Tibial artery (tissue), 4 donors: Measurements from ENCODE around the gene CAMTA1.

Experiments
- DNase-seq, 2 donors: peaks; one replicate each; pipeline ENCODE4 v3.0.0-alpha.2; 2019
- H3K27ac ChIP-seq, 2 donors: fragments of 200-600 bp; sonication (generic) in 1 of 2; 1 replicate in 1 of 2; 2 replicates in 1 of 2; pipeline ENCODE4 v1.5.1; 2018 to 2019; ENCODE audit warnings: mild to moderate bottlenecking in 1 of 2
- H3K27me3 ChIP-seq, 2 donors: fragments of 200-600 bp; sonication (generic) in 1 of 2; one replicate each; pipeline versions ENCODE4 v1.5.1 to v1.6.0; 2016 to 2019
- H3K36me3 ChIP-seq, 3 donors: fragments of 200-600 bp; sonication (generic) in 2 of 3; one replicate each; pipeline ENCODE4 v1.5.1; 2016 to 2019; ENCODE audit warnings: mild to moderate bottlenecking in 2 of 3
- H3K4me1 ChIP-seq, 4 donors: fragments of 200-600 bp; sonication (generic) in 2 of 4; 1 replicate in 3 of 4; 2 replicates in 1 of 4; pipeline ENCODE4 v1.5.1; 2016 to 2019
- H3K4me3 ChIP-seq, 2 donors: fragments of 200-600 bp; sonication (generic) in 1 of 2; 1 replicate in 1 of 2; 2 replicates in 1 of 2; pipeline ENCODE4 v1.5.1; 2018 to 2019; ENCODE audit warnings: mild to moderate bottlenecking in 2 of 2
- H3K9me3 ChIP-seq, 3 donors: fragments of 200-600 bp; sonication (generic) in 1 of 3; one replicate each; pipeline ENCODE4 v1.5.1; 2016 to 2019
- intact Hi-C: fragments of 100-400 bp; cut with DNase I; formaldehyde crosslinking; loops from one replicate; pipeline ENCODE4 v1.15.0; 2023; ENCODE audit warnings: low total_unique reads
- TF ChIP-seq, protein P1 (sequence below), 2 experiments: fragments of 200-600 bp in 1 of 2; fragments of 450-650 bp in 1 of 2; IDR thresholded peaks; one replicate each; pipeline ENCODE4 v1.5.1; 2017 to 2019; ENCODE audit warnings: antibody characterized with exemption in 2 of 2, mild to moderate bottlenecking in 1 of 2, moderate library complexity in 1 of 2

CAMTA1 gene

DNA sequence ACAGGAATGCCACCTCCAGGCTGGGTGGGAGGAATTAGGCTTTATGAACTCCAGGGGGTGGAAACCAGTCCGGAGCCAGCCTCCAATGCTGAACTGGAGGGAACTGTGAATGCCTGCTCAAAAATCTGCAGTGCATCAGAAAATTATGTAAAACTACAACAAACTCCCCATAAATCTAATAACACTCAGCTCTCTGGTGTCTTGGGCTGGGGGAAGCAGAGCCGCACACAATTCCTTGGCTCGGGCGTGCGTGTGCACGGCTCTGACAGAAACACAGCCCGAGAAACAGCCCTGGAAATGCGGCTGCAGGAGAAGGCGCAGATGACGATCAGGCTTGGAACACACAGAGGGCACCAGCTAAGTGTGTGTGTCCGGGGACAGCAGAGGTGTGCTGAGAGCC lies 858.3 kb downstream of the CAMTA1 start:
- H3K9me3 ChIP-seq: no peaks in the 10 kb centered on the region
- peaks cover 0 to 34% of the 10 kb centered on the region in 2 donors for H3K27me3 ChIP-seq
- no peak for DNase-seq
- peaks cover 0 to 9% (median 3%) of the 10 kb centered on the region in 4 donors for H3K4me1 ChIP-seq
- no peak overlapping the region for H3K27ac ChIP-seq
- TF ChIP-seq, protein P1, sequence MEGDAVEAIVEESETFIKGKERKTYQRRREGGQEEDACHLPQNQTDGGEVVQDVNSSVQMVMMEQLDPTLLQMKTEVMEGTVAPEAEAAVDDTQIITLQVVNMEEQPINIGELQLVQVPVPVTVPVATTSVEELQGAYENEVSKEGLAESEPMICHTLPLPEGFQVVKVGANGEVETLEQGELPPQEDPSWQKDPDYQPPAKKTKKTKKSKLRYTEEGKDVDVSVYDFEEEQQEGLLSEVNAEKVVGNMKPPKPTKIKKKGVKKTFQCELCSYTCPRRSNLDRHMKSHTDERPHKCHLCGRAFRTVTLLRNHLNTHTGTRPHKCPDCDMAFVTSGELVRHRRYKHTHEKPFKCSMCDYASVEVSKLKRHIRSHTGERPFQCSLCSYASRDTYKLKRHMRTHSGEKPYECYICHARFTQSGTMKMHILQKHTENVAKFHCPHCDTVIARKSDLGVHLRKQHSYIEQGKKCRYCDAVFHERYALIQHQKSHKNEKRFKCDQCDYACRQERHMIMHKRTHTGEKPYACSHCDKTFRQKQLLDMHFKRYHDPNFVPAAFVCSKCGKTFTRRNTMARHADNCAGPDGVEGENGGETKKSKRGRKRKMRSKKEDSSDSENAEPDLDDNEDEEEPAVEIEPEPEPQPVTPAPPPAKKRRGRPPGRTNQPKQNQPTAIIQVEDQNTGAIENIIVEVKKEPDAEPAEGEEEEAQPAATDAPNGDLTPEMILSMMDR (IDR thresholded peaks at IDR 0.05): no peak
- H3K36me3 ChIP-seq: no peaks in the 10 kb centered on the region
- intact Hi-C loops: loop anchor here (5.0 kb wide), 1 partner anchor 601 kb away; no protein-coding TSS in a partner anchor
- H3K4me3 ChIP-seq: no peak overlapping the region

DNA sequence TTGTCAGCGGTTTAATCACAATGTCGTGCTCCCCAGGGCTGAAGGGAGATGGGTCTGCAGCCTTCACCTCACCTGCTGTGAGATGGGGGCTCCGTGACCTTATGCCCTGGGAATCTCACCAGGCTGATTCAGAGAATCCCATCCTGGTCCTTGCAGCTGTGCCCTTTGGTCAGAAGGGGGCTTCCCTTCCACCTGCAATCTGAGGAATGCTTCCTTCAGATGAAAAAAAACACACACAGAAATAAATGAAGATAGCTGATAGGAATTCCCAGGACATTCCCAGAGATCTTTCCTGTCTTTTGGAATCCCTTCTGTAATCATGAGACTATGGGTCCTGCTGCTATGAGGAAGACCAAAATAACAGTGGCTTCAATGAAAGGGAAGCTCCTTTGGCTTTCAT lies 858.8 kb downstream of the CAMTA1 start:
- TF ChIP-seq, protein P1 (IDR thresholded peaks at IDR 0.05): no peak
- intact Hi-C loops: loop anchor here (5.0 kb wide), 1 partner anchor 602 kb away; no protein-coding TSS in a partner anchor
- DNase-seq: no peak
- H3K36me3 ChIP-seq: no peaks in the 10 kb centered on the region
- peaks cover 0 to 33% of the 10 kb centered on the region in 2 donors for H3K27me3 ChIP-seq
- H3K4me3 ChIP-seq: no peak overlapping the region
- H3K9me3 ChIP-seq: no peaks in the 10 kb centered on the region
- peaks cover 0 to 9% (median 3%) of the 10 kb centered on the region in 4 donors for H3K4me1 ChIP-seq
- H3K27ac ChIP-seq: no peak overlapping the region

DNA sequence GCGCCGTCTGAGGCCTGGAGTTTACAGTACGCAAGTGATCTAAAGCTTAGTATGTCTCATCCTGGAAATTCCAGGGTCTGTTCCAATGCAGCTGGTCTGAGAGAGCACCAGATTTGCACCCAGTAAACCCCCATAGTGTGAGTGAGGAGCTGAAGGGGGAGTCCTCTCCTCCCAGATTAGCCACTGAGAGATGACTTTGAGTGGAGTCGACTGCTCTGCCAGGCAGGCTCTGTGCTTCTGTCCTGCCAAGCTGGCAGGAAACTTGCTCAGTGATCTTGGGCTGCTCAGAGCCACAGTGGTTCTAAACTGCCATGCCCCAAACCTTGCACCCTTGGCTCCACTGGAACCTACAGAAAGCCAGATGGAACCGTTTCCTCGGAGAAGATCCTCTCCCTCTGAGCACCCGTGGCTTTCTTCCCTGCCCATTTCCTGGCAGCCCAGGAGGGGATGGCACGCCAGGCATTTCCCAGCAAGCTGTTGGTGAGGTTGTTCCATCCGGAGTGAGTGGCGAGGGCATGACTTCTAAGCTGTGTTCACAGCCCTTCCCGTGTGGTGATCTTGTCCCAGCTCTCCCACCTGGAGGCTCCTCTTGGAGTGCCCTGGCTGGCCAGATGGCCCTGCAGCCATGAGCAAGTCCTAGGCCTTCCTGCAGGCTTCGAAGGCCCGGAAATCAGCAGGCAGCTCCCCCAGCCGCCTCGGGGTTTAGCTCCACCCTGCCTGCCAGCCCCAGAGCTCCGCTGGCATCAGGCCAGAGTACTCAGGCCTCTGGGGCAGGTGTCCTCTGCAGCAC lies 859.9 kb downstream of the CAMTA1 start:
- intact Hi-C loops: loop anchor here (5.0 kb wide), 2 partner anchors 193 to 603 kb away; no protein-coding TSS in a partner anchor
- H3K4me3 ChIP-seq: no peak overlapping the region
- H3K27ac ChIP-seq: no peak overlapping the region
- H3K9me3 ChIP-seq: no peaks in the 10 kb centered on the region
- TF ChIP-seq, protein P1 (IDR thresholded peaks at IDR 0.05): no peak
- peaks cover 0 to 37% of the 10 kb centered on the region in 2 donors for H3K27me3 ChIP-seq
- H3K36me3 ChIP-seq: no peaks in the 10 kb centered on the region
- DNase-seq: no peak
- H3K4me1 ChIP-seq: peaks cover 0 to 9% (median 3%) of the 10 kb centered on the region in 4 donors

DNA sequence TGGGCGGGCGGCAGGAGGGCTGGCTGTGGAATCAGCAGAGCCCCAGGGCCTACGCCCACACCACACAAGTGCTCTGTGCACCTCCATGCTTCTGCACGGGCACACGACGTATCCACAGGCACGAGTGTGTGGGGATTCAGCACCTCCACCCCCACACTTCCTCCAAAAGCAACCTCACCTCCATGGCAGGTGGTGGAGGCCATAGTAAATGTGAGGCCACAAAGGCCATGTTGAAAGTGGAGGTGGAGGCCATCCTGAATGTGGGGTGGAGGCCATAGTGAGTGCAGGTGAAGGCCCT lies 860.4 kb downstream of the CAMTA1 start:
- DNase-seq: no peak
- Histone ChIP-seq H3K4me1 (peaks cover 0 to 9% (median 3%) of the 10 kb centered on the region in 4 donors), H3K4me3 (no peak overlapping the region), H3K36me3 (no peaks in the 10 kb centered on the region), H3K27ac (no peak overlapping the region), H3K27me3 (peaks cover 0 to 35% of the 10 kb centered on the region in 2 donors), H3K9me3 (no peaks in the 10 kb centered on the region)
- TF ChIP-seq, protein P1 (IDR thresholded peaks at IDR 0.05): no peak
- intact Hi-C loops: loop anchor here (5.0 kb wide), 1 partner anchor 193 kb away; no protein-coding TSS in a partner anchor

DNA sequence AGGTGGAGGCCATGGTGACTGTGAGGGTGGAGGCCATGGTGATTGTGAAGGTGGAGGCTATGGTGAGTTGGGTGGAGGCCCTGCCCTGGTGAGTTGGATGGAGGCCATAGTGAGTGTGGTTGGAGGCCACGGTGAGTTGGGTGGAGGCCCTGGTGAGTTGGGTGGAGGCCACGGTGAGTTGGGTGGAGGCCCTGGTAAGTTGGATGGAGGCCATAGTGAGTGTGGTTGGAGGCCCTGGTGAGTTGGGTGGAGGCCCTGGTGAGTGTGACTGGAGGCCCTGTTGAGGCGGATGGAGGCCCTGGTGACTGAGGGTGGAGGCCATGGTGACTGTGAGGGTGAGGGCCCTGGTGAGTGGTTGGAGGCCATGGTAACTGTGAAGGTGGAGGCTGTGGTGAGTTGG lies 860.9 kb downstream of the CAMTA1 start:
- Histone ChIP-seq H3K4me1 (peaks cover 0 to 9% (median 3%) of the 10 kb centered on the region in 4 donors), H3K36me3 (no peaks in the 10 kb centered on the region), H3K27me3 (peaks cover 0 to 36% of the 10 kb centered on the region in 2 donors), H3K9me3 (no peaks in the 10 kb centered on the region), H3K27ac (no peak overlapping the region), H3K4me3 (no peak overlapping the region)
- intact Hi-C loops: loop anchor here (5.0 kb wide), 1 partner anchor 194 kb away; no protein-coding TSS in a partner anchor
- TF ChIP-seq, protein P1 (IDR thresholded peaks at IDR 0.05): no peak
- DNase-seq: no peak
